Right ventricle myocardium inferior (tissue), 1 donor: ENCODE data around the gene LIMCH1. TPM values are rescaled to one million over a fixed set of nuclear protein-coding genes. Genes with fewer than 3 reads are reported as not detected.
A peak's percentile ranks its signal among the peaks of the same experiment; 100 is the strongest.

Experiments
- ATAC-seq: fragments of 200-7000 bp; cut with Tn5 transposase; one replicate; pipeline ENCODE4 v1.9.1; 2020; ENCODE audit warnings: mild to moderate bottlenecking, moderate library complexity
- DNase-seq: peaks from one replicate; pipeline ENCODE4 v3.0.0; 2021; ENCODE audit errors: missing footprints
- intact Hi-C: fragments of 100-400 bp; cut with DNase I; formaldehyde crosslinking; loops from one replicate; pipeline ENCODE4 v1.11.0; 2022
- total RNA-seq: library from RNA; stranded (reverse); fragmentation: NEBNext Ultra II Directional; extraction: Animal tissue kit (Norgen Biotek cat#: 25700); gene quantifications from one replicate; pipeline ENCODE4 v1.2.1, GENCODE V29; 2021
- donor health status: DM: no; HTN: yes; CAD: no; lungs with severe emphysema.

The LIMCH1 gene
- total RNA-seq, 1 donor from 2014 or later, result 294 TPM

DNA sequence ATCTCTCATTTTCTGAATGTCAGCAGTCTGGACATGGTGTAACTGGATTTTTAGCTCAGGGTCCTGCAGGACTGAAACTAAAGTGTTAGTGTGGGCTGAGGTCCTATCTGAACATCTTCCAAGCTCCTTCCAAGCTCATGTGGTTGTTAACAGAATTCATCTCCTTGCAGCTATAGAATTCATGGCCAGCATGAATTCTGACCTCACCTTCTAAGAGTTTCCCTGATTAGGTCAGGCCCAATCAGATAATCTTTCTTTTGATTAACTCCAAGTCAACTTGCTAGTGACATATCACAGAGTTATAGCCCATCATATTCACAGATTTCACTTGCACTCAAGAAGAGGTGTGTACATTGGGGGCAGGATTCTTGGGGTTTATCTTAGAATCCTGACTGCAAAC is 59.5 kb downstream of the LIMCH1 start:
- ATAC-seq, result no peak
- intact Hi-C loops, result no loop called here
- no peak for DNase-seq

DNA sequence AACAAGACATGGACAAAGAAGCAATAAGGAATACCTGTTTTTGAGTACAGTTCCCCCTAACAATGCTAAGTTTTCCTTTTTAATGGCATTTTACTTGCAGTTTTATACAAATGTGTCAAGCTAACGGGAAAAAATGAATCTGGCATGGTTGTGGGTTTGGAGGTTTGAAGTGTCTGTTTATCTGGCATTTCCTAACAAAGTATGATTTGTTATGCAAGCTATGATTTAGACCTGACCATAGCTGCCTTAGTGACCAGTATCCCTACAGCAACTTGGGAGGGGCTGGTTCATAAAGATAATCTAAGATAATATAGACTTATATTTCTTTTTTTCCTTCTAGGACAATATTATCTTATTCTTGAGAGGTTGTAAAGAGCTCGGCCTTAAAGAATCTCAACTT is 60.6 kb downstream of the LIMCH1 start:
- ATAC-seq, result no peak
- intact Hi-C loops, result no loop called here
- no peak for DNase-seq

DNA sequence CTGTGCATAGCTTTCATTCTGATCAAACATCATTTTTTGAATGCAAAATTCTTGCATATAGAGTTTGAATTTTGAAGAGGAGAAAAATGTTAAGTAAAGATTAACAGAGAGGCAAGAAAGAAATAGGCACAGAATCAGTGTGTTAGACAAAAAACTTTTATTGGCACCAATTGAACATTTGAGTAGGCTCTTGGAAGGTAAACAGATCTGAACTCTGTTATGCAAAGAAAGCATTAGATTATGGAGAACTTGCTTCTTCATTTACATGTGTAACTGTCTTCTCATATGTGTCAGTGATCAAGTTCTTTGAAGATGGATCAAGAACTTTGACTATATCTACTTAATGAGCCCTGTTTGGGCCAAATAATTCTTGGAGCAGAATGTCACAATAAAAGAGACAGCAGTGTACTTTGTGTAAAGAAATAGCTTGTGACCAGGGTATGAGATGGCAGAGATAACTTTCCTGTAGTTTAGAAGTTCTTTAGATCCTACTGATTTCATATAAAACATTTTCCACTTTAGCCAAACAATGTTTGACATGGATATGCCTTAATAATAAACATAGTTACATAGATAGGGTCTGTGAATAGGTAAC is 61.3 kb downstream of the LIMCH1 start:
- ATAC-seq (no peak), DNase-seq (no peak)
- intact Hi-C loops, result no loop called here

DNA sequence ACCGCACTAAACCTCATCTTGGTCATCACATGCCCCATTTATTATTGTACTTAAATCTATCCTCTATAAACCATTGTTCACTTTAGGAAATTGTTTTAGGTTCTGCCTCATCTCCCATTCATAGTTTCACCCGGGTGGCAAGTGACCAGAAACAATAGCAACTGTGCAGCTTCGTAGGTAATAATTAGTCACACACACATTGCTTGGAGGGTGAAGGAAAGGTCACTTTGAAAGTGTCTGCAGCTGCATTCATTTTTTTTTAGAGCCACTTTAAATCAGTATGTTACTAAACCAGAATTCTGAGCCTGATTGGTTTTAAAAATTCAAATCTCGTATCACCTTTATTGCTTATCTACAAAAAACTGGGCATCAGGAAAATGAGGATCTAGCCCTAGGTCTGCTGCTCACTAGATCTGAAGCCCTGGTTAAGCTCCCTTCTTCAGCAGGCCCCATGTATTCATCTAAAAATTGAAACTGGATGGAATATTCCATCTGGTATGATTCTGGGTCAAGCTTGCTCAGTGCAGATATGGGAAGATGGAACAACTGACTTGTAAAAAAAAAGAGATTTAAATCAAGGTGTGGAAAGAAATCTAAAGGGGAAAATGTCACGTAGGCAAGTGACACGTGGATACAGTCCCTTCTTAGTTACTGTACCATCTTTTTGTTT is 62.4 kb downstream of the LIMCH1 start:
- no peak for ATAC-seq
- DNase-seq, result no peak
- intact Hi-C loops, result no loop called here

DNA sequence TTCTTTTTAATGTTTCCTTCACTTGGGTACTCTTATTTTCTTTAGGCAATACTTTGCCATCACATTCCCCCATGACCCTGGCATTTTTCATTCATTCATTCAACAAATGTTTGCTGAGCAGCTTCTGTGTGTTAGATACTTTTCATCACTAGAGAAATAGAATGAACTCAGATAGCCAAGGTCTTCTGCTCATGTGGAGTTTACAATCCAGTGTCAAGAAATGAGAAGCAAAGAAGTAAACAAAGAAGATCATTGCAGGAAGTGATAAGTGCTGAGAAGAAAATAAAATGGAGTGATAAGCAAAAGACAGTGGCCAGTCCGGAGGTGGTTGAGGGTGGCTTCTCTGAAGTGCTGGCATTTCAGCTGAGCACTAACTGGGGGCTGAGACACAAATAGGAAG is 63.1 kb downstream of the LIMCH1 start:
- no peak for ATAC-seq
- DNase-seq, result no peak
- intact Hi-C loops, result no loop called here

DNA sequence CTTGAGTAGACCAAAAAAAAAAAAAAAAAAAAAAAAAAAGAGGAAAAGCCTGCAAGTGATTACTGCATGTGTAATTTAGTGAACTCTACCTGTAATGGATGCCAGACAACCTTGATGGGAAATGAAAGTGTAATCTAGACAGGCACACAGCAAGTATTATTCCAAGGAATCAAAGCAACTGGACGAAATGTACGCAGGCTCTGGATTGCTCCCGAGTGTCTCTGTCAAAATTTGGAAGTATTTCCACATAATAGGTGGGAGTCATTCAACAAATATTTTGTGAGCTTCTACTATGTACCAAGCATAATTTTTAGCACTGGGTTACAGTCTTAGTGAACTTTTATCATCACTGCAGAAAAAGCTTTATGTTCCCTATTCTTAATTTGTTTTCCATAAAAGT is 64.2 kb downstream of the LIMCH1 start:
- intact Hi-C loops, result no loop called here
- DNase-seq (no peak), ATAC-seq (no peak)

DNA sequence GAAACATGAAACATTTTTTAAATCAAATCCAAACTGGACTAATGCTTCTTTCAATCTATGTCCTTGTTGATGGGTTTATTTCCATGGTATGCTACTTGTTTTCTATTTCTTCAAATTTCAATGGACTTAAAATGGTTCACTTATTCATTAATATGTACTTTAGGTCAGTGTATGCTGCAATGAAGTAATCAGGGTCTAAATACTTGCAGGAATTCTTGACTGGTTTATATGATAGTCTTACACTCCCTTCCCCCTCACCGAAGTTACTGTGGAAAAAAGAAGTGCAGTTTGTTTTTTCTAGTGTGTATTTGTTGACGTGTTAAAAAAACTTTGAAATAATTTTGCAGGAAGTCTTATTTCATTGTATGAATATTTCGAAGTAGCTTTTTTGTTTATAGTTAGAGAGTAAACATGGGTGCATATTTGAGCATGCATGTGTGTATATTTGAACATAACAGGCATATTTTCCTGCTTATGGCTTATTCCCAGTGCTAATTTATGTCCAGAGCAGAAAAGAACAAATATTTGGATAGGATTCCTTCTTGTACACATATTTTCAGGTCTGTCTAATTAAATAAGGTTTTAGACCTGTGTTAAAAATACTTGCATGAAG is 65.0 kb downstream of the LIMCH1 start:
- DNase-seq (no peak), ATAC-seq (no peak)
- intact Hi-C loops, result no loop called here

DNA sequence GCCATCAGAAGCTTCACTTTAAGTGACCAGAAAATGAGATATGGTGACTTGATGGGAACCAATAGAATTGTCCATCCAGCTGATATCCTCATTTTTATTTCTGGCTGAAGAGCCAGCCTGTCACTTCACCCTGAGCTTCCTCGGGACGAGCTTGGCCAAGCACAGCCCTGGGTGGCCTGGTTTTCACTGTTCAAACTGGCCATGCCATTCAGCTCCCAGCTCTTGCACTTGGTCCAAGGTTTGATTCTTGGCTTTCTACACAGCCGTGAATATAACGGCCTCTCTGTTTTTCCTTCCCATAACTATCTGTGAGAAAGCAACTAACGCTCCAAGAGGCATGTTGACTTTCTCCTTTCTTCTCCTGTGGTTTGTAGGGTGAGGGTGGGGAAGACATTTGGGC is 71.9 kb downstream of the LIMCH1 start:
- ATAC-seq, result no peak
- no peak for DNase-seq
- intact Hi-C loops, result loop anchor here (5.0 kb wide), 1 partner anchor 73 kb away; the partner anchor contains the start of gene LIMCH1

DNA sequence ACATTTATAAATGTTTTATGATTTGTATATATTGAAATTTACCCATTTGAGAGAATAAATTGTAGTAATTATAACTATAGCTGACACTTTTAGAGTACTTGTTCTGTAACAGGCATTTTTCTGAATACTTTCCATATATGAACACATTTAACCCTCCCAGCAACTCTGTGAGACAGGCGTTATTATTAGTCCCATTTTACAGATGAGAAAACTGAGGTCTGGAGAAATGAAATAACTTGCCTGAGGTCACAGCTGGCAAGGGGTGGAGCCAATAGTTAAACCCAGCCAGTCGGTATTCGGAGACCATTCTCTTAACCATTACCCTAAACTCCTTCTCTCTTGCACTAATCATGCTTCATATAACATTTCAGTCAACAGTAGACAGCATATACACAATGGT is 72.5 kb downstream of the LIMCH1 start:
- intact Hi-C loops, result loop anchor here (5.0 kb wide), 1 partner anchor 73 kb away; the partner anchor contains the start of gene LIMCH1
- no peak for ATAC-seq

DNA sequence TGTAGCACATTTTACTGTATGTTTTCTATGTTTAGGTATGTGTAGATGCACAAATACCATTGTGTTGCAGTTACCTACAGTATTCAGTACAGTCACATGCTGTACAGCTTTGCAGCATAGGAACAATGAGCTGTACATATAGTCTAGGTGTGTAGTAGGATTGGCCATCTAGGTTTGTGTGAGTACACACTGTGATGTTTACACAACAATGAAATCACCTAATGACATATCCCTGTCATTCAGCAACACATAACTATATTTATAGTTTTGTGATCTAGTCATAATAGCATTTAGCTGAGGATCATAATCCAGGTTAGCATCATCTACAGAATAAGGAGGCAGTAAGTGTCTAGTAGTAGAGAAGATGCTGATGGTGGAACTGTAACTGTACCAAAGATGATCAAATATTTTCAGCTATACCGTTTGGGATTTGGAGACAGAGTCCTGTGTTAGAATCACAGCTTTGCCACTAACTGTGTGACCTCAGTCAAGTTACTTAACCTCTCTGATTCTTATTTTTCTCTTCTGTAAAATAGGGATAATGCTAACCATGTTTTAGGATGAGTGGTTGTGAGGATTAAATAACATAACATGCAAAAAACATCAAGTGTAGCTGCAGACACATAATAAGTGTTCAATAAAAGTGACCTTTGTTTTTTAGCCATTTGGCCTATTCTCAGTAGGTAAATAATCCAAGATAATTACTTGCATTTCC is 73.3 kb downstream of the LIMCH1 start:
- DNase-seq (no peak), ATAC-seq (no peak)
- intact Hi-C loops, result loop anchor here (5.0 kb wide), 1 partner anchor 74 kb away; the partner anchor contains the start of gene LIMCH1

More for the DNA sequence above, 72.5 kb downstream of the LIMCH1 start:
- no peak for DNase-seq

DNA sequence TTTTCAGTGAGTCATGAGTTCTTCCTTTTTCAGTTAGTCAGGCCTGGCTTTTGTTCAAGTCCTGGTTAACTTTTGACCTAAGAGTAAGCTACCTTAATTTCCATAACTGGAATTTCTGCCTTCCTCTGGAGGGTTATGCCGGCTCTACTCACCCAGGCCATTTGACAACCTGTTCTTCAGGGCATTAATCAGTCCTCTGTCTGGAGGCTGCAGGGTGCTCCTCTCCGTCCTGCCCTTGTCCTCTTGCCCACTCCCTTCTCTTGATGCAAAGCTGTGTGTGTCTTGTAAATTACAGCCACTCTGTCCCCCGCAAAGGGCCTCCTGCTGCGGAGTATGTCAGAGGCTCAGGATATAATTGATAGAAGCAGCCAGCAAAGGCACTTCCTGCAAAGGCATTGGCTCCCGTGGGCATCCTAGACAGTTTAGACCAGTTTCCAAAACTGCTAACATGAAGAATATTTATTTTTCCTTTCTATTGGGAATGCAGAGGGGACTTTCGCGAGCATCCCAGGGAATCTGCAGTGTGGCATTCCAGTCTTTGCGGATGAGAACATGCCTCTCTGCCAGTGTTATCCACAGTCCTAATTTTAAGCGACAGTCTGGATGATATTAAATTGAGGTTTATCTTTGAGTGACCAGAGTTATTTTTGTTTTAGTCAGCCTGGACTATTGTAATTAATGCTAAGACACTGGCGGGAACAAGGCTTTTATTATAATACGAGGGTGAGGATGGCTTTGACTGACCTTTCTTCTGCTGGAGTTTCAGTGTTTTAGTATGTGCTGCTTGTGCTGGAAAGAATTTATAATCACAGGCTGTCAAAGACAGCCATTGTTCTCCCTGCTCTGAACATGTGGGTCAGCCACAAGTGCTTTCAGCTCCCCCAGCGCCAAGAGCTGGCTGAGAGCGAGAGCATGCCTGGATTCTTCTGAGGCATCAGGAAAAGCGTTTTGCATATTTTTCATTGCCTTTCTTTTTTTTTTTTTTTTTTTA is 74.2 kb downstream of the LIMCH1 start:
- ATAC-seq, result peak; percentile 90
- intact Hi-C loops, result loop anchor here (2.0 to 5.0 kb wide), 3 partner anchors 41 to 251 kb away; partner anchors contain the start of gene LIMCH1
- DNase-seq, result peak; percentile 72

DNA sequence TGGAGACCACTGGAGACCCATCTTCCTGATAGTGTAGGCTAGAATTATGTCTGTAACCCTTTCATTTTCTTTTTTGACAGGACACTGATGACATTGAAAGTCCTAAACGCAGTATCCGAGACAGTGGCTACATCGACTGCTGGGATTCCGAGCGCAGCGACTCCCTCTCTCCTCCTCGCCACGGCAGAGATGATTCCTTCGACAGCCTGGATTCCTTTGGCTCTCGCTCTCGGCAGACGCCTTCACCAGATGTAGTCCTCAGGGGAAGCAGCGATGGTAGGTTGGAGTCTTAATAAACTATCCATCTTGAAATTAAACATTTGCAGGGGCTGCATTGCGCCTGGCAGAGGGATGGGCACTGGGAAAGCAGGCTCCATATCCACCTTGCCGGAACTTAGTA is 75.4 kb downstream of the LIMCH1 start:
- intact Hi-C loops, result loop anchor here (2.0 to 5.0 kb wide), 3 partner anchors 43 to 253 kb away; partner anchors contain the start of gene LIMCH1
- DNase-seq, result no peak
- peak; percentile 60 for ATAC-seq

DNA sequence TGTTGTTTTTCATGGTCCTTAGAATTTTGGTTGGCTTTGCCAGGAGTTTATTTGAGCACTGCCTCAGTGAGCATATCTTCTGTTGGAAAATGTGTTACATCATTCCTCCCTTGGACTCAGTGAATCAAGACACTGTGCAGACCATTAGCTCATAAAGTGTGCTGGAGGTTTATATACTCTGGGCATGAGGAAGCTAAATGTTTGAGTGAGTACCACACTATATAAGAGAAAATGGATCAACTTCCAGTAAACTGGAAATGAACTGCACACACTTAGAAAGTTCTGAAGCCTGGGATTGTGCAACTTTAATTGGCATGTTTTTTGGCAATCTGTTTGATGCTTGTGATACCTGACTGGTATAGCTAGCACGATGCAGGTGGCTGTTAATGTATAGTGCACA is 75.9 kb downstream of the LIMCH1 start:
- DNase-seq, result no peak
- ATAC-seq, result peak; percentile 53
- intact Hi-C loops, result loop anchor here (2.0 to 5.0 kb wide), 3 partner anchors 43 to 253 kb away; partner anchors contain the start of gene LIMCH1

DNA sequence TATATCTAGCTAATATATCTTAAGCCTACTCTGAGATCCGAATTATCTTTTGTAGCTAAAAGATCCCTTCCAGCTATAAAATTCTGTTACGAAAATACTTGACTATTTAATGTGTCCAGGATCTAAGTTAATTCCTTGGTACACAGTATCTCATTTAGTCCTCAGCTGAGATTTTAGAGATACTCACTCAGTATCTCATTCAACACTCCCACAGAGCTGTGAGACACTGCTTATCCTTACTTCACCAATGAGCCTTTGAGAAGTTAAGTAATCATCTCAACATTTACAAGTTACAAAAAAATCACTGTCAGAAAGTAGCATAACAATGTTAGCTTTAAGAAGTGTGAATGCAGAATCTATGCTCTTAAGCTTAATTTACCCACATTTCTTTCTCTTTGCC is 76.6 kb downstream of the LIMCH1 start:
- intact Hi-C loops, result loop anchor here (5.0 kb wide), 1 partner anchor 77 kb away; the partner anchor contains the start of gene LIMCH1
- ATAC-seq, result no peak

DNA sequence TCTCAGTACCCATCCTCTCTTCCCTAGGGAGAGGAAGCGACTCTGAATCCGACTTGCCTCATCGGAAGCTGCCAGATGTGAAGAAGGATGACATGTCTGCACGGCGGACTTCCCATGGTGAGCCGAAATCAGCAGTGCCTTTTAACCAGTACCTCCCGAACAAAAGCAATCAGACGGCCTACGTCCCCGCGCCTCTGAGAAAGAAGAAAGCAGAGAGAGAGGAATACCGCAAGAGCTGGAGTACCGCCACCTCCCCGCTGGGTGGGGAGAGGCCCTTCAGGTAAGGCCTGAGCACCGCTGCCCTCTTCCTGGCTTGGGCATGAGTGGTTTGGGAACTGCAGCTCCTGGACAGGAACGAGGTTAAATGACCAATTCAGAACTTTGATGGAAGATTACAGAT is 81.2 kb downstream of the LIMCH1 start:
- intact Hi-C loops, result no loop called here
- DNase-seq, result no peak
- no peak for ATAC-seq

More for the DNA sequence above, 76.6 kb downstream of the LIMCH1 start:
- no peak for DNase-seq

DNA sequence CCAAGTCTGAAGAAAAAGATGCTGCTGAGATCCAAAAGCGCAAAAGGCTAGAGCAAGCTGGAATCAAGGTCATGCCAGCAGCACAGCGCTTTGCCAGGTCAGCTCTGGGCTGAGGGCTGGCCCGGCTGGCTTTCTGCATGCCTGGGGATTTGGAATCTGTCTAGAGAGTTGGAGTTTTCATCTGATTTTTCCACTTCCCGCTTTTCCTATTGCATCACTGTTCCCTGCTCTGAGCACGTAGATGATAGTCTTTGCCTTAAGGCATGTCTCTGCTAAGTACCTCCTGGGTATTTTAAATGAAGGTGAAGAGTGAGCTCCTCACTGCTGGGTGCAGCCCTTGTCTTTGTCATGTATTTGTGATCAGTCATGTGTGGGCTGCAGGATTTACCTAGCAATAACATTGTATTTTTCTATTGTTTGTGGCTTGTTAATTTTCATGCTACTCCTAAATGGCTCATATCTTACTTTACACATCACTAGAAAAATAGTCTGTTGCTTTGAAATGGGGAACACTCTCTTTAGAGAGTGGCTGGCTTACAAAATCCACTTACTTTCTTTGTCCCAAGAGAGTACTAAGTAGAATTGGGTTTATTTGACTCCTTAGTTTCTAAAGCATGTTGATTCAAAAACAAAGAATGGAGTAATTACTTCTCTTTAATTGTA is 82.8 kb downstream of the LIMCH1 start:
- intact Hi-C loops, result no loop called here
- ATAC-seq (no peak), DNase-seq (no peak)

DNA sequence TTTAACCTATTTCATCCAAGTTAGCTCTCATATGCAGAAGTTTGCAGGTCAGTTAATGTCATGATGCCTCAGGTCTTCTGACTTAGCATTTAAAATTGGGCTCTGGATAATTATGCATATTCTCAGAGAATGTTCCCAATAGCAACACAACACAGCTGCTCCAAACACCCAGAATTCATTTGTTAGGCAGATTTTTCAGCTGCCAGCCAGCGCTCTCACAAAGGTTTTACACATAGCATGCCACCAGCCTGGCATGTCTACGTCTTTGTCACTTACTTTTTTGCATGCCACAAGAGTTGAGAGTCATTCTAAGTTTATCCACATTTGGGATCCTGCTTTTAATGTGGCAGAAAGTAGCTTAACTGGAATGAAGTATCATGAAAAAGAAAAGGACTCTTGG is 84.8 kb downstream of the LIMCH1 start:
- ATAC-seq (no peak), DNase-seq (no peak)
- intact Hi-C loops, result no loop called here

DNA sequence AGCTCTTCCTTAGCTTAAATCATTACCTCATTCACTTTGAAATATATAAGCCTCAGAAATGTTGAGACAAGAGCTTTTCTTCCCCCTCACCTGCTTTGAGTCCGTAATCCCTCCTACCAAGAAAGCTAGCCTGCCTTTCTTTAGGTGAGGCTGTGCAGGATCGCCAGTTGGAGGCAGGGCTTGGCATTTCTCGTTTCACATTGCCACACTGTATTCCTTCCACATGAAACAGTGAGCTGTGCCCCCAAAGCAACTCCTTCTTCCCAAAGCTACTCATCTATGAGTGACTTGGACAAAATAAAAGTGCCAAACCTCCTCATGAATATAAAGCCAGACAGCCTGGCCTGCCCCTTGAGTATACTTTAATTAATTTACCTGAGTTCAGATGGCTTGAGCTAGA is 86.8 kb downstream of the LIMCH1 start:
- intact Hi-C loops, result no loop called here

More for the DNA sequence above, 86.8 kb downstream of the LIMCH1 start:
- DNase-seq (no peak), ATAC-seq (no peak)
